Cerebellar nuclear complex (tissue), 1 donor: ENCODE measurements around the gene TCF7L1.
"Not testable (repeated sequence)": the region's sequence is repeated elsewhere in the genome, so short reads cannot be mapped to it uniquely, and the experiment has no call there.

ENCODE experiments used
- DNase-seq, 2 experiments: peaks; one replicate each; lab custom pipeline; 2025; lab: John Stamatoyannopoulos, UW

TCF7L1 gene

DNA sequence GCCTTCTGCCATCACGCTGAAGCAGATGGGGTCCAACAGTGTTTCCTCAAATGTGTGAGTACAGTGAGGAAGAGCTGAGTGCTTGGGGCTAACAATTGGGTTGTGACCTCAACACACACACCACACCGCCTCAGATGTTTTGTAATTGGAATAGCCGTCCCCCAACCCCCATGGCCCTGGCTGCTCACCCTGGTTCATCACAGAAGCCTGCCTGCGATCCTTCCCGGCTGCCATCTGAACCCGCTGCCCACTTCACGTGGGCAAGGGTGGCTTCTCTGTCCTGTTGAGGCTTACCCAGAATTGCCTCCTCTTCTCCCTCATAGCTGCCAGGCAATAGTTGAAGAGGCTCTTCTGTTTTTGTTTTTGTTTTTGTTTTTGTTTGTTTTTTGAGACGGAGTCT, 150.4 kb downstream of the TCF7L1 start:
- no peak for DNase-seq

DNA sequence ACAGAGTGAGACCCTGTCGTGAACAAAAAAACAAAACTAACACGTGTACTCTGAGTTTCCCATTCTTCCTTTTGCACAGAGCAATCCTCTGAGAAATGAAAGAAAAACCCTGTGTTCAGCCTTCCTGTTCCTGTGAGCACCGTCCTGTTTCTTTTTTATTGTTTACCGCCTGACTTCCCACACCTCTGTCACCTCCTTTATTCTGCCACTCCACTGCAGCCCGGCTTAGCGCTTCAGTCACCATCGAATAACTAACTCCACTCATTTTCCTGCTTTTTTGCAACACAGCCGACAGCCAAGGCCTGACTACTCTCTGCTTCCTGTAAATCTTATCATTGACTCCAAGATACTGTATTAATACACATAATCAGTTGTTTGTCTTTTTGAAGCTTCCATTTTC, 153.7 kb downstream of the TCF7L1 start:
- DNase-seq = no peak

DNA sequence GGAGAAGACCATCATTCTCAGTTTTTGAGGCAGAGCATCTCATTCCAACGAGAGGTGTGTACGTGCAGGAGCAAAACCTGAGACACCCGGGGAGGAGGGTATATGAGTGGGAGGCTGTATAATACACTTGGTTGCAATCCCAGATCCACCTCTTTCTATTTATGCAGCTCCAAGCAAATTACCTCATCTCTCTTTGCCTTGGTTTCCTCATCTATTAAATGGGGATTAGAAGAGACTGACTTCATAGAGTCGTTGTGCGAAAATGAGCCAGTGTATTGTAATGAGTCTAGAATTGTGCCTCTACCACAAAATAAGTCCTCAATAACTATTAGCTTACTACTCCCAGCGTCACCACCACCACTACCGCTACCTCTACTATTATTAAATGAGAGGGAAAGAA, 154.5 kb downstream of the TCF7L1 start:
- DNase-seq = no peak

DNA sequence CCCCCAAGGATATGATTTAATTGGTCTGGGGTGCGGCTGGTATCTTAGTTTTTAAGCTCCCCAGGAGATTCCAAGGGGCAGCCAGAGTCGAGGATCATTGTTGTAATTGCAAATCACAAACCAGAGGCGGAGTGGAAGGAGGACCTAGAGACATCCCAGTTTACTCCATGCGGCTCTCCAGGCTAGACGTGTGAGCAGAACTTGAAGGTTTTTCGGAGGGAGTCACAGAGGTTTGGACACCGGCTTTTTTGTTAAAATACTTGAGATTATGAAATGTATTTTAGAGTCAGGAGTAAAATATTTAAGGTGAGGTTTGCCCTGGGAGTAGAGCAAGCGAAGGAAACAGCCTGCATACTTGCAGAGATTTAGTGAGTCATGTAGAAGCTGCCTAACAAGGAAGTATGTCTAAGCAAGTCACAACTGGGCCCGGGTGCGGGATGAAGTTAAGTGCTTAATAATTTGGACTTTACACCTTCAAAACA, 155.1 kb downstream of the TCF7L1 start:
- no peak for DNase-seq

DNA sequence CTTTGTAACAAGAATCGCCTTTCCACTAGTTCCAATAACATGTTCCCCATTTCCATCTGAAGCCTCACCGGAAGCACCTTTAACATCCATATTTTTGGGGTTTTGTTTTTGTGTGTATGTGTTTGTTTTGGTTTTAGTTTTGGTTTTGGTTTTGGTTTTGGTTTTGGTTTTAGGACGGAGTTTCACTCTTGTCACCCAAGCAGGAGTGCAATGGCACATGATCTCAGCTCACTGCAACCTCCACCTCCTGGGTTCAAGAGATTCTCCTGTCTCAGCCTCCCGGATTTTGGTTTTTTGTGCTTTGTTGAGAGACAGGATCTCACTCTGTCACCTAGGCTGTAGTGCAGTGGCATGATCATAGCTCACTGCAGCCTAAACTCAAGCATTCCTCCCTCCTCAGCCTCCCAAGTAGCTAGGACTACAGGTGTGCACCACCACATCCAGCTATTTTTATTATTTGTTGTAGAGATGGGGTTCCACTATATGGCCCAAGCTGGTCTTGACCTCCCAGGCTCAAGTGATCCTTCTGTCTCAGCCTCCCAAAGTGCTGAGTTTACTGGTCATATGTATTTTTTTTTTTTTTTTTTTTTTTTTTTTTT, 158.3 kb downstream of the TCF7L1 start:
- no peak for DNase-seq

DNA sequence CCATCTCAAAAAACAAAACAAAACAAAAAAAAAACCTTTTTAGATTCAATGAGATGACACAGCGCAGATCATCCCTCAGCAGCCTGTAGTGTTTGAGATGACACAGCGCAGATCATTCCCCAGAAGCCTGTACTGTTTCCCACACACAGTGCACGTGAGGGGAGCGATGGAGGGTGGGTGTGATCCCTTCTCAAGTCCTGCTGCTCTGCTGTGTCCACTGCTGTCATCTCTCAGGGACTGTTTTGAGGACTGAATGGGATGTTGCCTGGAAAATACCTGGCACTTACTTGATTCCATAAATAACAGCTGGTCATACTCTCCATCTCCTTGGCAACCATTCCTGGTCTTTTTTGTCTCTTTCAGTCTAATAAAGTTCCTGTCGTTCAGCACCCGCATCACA, 168.9 kb downstream of the TCF7L1 start:
- no peak for DNase-seq

DNA sequence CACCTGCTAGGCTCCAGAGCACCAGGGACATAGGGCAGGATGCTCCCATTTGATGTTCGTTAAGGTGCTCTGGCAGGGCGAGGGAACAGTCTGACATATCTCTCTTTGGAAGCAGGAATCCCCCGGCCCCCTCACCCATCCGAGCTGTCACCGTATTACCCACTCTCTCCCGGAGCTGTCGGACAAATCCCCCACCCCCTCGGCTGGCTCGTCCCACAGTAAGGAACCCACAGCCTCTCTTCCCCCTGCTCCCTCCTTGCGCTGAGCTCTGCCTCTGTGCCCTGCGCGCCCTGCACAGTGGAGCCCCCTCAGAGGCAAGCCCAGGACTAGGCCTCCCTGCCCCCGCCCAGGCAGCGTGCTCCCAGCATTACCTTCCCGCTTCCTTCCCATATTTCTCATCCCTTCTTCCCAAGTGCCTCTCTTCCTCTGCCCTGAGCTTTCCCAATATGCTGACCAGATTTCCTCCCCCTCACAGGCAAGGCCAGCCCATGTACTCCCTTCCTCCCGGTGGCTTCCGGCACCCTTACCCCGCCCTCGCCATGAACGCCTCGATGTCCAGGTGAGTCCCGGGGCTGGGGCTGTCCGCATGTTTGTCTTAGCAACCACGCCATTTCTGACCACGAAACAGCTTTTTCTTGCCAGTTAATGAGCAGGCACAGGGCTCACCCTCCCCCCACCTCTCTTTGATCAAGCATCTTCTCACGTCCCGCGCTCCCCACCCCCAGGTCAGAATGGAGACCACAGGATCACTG, 170.8 kb downstream of the TCF7L1 start:
- DNase-seq = peak in 1 of 2 experiments; percentile 21

DNA sequence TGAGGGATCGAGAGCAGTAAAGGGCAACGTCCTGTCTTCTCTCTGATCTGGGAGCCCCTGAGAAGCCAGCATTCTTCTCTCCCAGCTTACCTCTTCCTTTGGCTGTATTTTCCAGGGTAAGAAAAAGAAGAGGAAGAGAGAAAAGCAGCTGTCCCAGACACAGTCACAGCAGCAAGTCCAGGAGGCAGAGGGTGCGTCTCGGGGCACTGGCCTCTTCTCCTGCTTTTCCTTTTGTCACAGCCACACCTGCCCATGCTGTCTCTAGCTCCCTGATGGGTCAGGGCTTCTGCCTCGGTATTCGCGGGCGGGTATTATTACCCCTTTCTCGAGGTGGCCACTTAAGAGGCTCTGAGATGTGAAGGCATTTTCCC, 174.3 kb downstream of the TCF7L1 start:
- no peak for DNase-seq

DNA sequence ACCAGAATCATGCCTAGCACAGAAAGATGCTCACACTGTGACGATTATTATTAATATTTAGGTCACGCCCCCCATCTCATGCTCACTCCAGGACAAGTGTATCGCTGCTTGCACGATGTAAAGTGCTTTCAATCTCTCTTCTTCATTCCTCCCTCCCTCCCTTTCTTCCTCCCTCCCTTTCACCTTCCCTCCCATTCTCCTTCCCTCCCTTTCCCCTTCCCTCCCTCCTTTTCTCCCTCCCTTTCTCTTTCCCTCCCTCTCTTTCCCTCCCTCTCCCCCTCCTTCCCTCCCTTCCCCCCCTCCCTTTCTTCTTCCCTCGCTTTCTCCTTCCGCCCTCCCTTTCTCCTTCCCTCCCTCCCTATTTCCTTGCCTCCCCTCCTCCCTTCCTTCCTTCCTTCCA, 175.0 kb downstream of the TCF7L1 start:
- no peak for DNase-seq

DNA sequence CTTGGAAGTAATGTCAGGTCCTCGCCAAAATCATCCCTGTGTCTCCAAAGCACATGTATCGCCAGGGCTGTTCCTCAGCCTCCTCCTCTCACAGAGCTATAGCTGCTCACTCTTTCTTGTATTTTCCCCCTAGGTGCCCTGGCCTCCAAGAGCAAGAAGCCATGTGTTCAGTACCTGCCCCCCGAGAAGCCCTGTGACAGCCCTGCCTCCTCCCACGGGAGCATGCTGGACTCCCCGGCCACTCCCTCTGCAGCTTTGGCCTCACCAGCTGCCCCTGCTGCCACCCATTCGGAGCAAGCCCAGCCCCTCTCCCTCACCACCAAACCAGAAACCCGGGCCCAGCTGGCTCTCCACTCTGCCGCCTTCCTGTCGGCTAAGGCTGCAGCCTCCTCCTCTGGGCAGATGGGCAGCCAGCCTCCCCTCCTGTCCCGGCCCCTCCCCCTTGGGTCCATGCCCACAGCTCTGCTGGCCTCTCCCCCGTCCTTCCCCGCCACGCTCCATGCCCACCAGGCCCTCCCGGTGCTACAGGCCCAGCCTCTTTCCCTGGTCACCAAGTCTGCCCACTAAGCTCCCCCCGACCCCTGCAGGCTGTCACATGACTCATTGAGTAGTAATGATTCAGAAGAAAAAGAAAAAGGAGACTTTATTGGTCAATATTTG, 175.8 kb downstream of the TCF7L1 start:
- DNase-seq = peak in 1 of 2 experiments; percentile 19

DNA sequence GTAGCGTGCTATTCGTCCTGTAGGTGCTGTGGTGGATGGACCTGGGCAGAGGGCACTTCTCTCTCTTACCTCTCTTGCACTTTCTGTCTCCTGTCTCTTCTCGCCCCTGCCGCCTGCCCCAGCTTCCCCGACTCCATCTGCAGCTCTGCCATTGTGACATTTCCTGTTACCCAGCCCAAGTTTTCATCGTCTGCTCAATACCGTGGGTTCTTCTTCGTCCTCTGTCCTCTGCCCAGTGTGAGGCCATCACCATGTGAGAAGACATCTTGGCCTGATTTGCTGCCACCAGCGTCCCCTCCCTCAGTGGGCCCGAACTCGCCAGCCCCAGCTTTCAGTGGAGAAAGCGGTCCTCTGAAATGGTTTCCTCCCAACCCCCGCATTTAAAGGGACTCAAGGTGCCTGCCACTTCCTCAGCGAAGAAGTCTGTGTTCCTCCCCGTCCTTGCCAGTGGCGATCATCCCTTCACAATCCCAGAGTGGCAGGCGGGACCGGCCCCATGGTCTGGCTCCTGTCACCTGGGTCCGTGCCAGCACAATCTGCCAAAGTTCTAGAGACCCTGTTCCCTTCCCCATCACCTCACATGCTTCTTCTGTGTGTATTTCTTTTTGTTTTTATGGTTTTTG, 176.6 kb downstream of the TCF7L1 start:
- DNase-seq = no peak

DNA sequence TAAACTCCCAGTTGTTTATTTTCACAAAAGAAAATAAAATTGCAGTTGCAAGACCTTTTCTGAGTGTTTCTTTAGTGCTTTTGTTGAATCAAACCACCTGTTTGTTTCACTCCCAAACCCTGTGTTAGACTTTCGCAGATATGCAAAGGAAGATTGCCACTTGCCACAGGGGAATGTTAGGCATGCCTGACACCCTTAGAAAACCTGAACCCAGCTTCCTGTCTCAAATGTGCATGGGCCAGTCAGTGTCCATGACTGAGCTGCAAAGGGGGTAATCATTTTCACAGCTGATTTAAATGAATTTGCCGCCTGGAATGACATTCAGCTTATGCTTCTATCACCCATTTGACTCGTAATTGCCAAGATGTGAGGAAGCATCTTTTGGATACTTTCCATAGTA, 177.1 kb downstream of the TCF7L1 start:
- no peak for DNase-seq

DNA sequence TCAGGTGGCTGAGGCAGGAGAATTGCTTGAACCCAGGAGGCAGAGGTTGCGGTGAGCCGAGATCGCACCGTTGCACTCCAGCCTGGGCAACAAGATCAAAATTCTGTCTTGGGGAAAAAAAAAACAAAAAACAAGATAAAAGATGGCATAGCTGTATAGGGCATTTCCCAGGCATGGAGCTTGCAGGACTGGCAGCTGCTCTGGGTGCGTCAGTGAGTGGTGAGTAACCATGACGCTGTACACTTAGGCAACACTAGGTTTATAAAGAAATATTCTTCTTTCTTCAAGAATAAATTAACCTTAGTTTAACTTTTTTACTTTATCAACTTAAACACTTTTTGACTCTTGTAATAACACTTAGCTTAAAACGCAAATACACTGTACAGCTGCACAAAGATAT, 179.2 kb downstream of the TCF7L1 start:
- DNase-seq = no peak

DNA sequence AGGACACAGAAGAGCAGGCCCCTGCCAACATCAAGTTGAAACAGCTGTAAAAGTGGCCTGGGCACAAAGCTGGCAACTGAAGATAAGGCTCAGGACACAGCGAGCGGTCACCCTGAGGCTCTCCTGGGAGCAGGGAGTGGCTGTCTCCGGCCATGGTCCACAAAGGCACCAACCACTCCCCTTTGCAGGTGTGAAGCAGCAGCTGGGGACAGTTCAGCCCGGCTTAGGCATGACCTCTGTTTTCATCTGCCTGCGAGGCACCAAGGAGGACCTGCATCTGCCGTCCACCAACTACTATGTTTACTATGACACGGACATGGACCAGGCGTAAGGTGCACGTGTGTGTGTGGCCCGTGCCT, 181.7 kb downstream of the TCF7L1 start:
- no peak for DNase-seq

DNA sequence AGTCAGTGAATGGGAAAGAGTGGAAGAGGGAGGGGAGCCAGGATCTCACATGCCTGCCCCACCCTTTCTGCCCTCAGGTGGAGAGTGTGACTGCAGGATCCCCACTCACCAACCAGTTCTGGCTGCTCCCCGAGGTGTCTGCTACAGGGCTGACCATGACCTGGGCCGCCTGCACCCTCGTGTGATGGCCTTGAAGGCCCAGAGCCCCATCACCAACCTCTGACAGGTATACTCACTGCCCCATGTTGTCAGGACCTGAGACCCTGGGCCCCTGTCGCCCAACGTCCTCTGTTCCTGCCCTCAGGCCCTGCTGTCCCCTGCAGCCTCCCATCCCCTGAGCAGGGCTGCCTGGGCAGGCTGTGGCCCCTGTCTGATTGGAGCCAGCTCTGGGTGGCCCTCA, 182.7 kb downstream of the TCF7L1 start:
- DNase-seq = not testable (repeated sequence)

DNA sequence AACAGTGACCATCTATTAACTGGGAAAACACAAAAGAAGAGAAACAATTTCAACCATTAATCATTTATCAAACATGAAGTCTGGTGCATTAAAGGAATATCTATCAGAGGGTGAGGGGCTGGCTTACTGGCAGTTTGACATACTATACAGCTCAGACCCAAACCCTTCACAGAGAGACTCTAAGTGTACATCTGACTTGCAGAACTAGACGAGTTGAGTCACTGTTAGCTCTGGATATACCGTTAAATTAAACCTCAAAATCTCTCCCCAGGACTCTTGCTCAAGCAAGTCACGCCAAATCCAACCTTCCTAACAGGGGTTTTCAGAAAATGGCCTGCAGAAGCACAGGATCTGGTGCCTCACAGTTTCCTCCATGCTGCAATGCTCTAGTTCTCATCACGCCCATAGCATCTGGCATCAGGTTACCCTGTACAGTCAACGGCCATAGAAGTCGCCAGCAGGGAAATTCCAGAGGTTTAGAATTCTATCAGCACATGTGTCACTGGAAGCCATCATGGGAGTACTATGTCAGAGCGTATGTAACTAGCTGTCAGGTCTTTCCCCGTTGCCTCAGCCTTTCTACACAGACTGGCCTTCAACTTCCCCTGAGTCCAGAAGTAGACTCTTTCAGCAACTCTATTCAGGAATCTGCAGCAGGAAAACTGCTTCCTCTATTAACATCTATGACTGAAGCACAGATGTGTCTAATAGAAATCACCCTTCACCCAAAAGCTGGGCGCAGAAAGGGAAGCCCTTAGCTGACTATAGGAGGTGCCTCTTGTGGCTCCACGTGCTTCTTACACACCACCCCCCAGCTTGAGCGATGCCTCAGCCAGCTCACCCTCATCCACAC, 185.3 kb downstream of the TCF7L1 start:
- DNase-seq = no peak

DNA sequence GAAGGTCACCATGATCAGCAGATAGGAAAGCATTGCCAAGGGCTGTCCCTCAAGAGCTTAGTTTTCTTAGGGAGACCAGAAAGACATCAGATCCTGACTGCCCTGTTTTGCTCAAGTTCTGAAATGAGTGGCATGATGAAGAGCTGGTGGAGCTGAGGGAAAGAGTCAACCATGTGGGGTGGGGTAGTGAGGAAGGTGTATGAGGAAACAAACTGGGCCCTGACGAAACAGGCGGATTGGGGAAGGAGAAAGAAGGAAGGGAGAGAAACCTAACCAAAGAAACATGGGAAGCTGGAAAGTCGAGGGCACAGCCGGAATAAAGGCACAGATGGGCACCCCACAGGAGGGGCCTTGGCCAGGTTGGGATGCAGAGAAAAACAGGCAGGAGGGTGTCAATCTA, 186.6 kb downstream of the TCF7L1 start:
- no peak for DNase-seq

DNA sequence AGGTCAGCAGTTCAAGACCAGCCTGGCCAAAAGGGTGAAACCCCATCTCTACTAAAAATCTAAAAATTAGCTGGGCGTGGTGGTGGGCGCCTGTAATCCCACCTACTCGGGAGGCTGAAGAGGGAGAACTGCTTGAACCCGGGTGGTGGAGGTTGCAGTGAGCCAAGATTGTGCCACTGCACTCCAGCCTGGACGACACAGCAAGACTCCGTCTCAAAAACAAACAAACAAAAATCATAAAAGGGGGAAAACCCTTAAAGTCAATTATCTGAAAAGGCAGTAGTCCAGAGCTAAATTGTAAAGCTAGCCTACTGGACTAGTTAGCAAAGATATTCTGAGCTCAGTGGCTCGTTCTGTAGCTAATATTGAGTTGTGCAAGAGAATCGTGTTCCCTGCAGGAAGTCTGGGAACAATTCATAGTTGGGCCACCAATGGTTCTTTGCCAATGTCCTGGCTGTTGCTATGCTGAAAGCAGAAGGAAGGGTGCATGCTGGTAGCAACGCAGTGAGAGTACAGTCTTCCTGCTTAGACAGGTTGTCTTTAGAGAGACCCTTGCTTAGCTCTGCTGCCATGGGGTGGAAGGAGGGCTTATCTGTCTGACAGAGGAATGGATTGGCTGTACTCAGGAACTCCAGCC, 190.3 kb downstream of the TCF7L1 start:
- DNase-seq = no peak

DNA sequence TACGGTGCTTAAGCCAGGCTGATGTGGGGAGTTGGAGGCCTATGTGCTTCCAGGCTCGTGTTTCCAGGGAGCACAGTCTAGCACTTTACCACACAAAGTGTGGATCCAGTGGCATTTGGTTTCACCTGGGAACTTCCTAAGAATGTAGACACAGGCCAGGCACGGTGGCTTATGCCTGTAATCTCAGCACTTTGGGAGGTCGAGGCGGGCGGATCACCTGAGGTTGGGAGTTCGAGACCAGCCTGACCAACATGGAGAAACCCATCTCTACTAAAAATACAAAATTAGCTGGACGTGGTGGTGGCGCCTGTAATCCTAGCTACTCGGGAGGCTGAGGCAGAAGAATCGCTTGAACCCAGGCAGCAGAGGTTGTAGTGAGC, 190.8 kb downstream of the TCF7L1 start:
- DNase-seq = not testable (repeated sequence)

DNA sequence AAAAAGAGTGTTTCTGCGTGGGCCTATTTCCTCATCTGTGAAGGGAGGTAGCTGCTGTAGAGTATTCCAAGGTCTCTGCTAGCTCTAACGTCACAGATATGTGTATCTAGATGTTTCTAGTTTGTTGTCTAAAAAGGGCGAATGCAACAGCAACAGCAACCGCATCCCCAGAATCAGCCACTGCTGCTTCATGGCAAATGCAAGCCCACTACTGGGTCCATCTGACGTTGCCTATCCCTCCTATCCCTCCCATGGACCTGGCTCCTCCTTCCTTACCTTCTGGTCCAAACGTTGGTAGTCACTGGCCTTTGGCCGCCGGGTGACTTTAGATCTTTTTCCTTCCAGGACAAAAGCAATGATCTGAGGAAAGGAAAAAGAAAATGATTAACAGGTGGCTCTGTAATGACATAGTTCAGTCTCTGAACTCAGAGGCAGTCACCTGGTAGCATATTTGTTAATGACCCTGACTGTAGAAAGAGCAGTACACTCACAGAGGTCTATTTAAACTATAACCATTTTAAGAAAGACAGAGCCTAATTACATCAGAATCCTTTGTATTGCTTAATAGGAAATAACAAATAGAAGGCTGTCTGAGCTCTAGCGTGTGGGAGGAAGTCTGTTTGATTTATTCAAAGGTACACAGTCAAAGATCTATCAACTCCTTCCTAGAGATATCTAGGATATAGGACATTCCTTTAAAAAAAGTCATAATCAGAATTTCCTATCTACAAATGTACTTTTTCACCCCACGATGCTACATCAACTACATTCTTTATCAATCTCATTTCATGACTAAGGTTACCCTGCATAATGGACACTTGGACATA, 191.7 kb downstream of the TCF7L1 start:
- no peak for DNase-seq

DNA sequence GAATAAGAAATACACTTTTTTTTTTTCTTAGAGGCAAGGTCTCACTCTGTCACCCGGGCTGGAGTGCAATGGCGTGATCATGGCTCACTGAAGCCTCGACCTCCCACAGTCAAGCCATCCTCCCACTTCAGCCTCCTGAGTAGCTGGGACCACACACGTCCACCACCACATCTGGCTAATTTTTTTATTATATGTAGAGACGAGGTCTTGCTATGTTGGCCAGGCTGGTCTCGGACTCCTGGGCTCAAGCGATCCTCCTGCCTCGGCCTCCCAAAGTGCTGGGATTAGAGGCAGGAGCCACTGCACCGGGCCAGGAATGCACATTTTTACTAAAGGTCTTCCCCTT, 192.2 kb downstream of the TCF7L1 start:
- no peak for DNase-seq
